ENCODE results near the gene RBM3. TPM values are rescaled to one million over a fixed set of nuclear protein-coding genes. Genes with fewer than 3 reads are reported as not detected.

Gene RBM3
- total and polyA plus RNA-seq, 2 experiments from 2014 or later = 64.8 to 135 TPM

DNA sequence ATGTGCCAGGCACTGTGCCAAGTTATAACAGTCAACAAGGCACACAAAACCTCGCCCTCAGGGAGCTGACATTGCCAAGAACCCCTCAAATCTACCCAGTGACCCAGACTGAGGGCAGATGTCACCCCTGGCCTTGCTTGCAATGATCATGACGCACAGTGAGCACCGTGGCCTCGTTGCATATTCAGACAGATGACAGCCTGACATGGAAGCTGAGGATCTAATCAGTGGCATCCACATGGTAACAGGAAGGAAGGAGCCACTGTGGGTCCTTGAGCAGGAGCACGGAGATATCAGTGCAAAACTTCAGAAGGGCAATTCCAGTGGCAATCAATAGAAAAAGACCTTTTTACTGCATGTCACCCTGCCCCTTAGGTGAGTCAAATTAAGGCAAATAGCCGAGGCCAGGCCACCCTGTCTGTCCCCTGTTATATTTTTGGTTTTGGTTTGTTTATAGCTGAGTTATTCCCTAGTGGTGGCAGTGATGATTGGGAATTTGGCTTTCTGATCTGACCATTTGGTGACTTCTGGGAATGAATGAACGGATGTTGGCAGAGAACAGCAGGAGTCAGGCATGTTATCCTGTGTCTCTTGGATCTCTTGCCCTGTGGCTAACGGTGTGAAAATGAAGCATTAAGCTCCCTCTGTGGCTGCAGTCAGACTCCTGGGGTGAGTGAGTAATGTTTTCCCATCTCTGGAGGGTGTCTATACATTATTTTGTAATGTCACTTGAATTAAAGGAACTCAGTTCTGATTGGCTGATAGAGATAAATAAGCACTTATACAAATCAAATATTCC is 43.5 kb downstream of the RBM3 start:
- H3K9me3 ChIP-seq (ENCODE audit: low read depth) = no peaks in the 10 kb centered on the region
- H3K27ac ChIP-seq = no peak overlapping the region
- no peaks in the 10 kb centered on the region for H3K4me1 ChIP-seq (ENCODE audit: insufficient read depth)
- no peaks in the 10 kb centered on the region for H3K27me3 ChIP-seq
- WGBS (ENCODE audit: low lambda C conversion rate, missing lambda C conversion rate) = 59% methylated on average over 8 of the region's 8 CpGs
- H3K9me2 ChIP-seq (replicated peaks; ENCODE audit: insufficient read depth) = no peaks in the 10 kb centered on the region
- no peaks in the 10 kb centered on the region for H4K20me1 ChIP-seq (ENCODE audit: insufficient read depth, poor library complexity, severe bottlenecking)
- no peak overlapping the region for H3K4me3 ChIP-seq
- no peak overlapping the region for H2AFZ ChIP-seq
- TF ChIP-seq, protein P1, sequence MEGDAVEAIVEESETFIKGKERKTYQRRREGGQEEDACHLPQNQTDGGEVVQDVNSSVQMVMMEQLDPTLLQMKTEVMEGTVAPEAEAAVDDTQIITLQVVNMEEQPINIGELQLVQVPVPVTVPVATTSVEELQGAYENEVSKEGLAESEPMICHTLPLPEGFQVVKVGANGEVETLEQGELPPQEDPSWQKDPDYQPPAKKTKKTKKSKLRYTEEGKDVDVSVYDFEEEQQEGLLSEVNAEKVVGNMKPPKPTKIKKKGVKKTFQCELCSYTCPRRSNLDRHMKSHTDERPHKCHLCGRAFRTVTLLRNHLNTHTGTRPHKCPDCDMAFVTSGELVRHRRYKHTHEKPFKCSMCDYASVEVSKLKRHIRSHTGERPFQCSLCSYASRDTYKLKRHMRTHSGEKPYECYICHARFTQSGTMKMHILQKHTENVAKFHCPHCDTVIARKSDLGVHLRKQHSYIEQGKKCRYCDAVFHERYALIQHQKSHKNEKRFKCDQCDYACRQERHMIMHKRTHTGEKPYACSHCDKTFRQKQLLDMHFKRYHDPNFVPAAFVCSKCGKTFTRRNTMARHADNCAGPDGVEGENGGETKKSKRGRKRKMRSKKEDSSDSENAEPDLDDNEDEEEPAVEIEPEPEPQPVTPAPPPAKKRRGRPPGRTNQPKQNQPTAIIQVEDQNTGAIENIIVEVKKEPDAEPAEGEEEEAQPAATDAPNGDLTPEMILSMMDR (IDR thresholded peaks at IDR 0.05; ENCODE audit: poor library complexity) = no peak
- TF ChIP-seq EZH2 (IDR thresholded peaks at IDR 0.05; ENCODE audit: borderline replicate concordance) = no peak
- no peak for TF ChIP-seq EZH2phosphoT487 (IDR thresholded peaks at IDR 0.05; ENCODE audit: low read depth, severe bottlenecking, unreplicated experiment)
- H3K79me2 ChIP-seq = no peaks in the 10 kb centered on the region
- no peak overlapping the region for H3K4me2 ChIP-seq
- no peak for DNase-seq (ENCODE audit: low spot score)
- no peaks in the 10 kb centered on the region for H3K36me3 ChIP-seq (replicated peaks; ENCODE audit: insufficient read depth, low read depth)

DNA sequence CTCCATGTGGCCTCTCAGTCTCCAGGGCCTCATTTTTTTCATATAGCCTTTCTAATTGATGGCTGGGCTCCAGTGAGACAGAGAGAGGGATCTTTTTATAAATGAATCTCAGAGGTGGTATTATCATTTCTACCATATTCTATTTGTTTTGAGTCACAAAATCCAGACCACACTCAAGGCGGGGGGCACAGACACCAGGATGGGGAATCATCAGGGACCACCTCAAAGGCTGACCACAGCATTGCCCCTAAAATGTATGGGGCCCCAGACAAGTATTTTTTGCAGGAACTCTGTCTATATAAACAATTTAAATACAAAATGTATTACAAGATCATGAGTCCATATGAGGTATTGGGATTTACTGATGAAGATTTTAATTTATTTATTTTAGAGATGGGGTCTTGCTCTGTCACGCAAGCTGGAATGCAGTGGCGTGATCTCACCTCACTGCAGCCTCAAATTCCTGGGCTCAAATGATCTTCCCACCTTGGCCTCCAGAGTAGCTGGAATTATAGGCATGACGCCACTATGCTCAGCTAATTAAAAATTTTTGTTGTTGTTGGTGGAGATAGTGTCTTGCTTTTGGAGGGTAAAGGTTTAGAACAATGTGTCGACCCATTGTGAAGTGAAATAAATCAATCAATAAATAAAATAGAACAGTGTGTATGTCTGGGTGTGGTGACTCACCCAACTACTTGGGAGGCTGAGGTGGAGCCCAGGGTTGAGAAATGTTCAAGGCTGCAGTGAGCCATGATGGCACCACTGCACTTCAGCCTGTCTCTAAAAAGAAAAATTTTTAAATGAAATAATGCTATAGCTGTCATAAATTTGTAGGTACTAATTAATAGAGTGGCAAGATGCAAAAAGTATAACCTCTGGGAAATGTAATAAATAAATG is 52.4 kb downstream of the RBM3 start:
- no peak for DNase-seq (ENCODE audit: low spot score)
- no peaks in the 10 kb centered on the region for H3K79me2 ChIP-seq
- H2AFZ ChIP-seq = no peak overlapping the region
- no peak overlapping the region for H3K27ac ChIP-seq
- H3K36me3 ChIP-seq (replicated peaks; ENCODE audit: insufficient read depth, low read depth) = no peaks in the 10 kb centered on the region
- H3K9me2 ChIP-seq (replicated peaks; ENCODE audit: insufficient read depth) = no peaks in the 10 kb centered on the region
- WGBS (ENCODE audit: low lambda C conversion rate, missing lambda C conversion rate) = 78% methylated on average over 5 of the region's 5 CpGs
- H4K20me1 ChIP-seq (ENCODE audit: insufficient read depth, poor library complexity, severe bottlenecking) = no peaks in the 10 kb centered on the region
- no peaks in the 10 kb centered on the region for H3K4me1 ChIP-seq (ENCODE audit: insufficient read depth)
- H3K4me2 ChIP-seq = no peak overlapping the region
- H3K4me3 ChIP-seq = no peak overlapping the region
- no peak for TF ChIP-seq EZH2phosphoT487 (IDR thresholded peaks at IDR 0.05; ENCODE audit: low read depth, severe bottlenecking, unreplicated experiment)
- TF ChIP-seq, protein P1 (IDR thresholded peaks at IDR 0.05; ENCODE audit: poor library complexity) = no peak
- TF ChIP-seq EZH2 (IDR thresholded peaks at IDR 0.05; ENCODE audit: borderline replicate concordance) = no peak
- no peaks in the 10 kb centered on the region for H3K27me3 ChIP-seq
- no peaks in the 10 kb centered on the region for H3K9me3 ChIP-seq (ENCODE audit: low read depth)

Small RNA genes within 50 kb of the gene (small RNA-seq; reads per million reads assigned to genes)
- gene MRPL32P1 = not detected

Other genes with a start within 250 kb of the RBM3 start
- not detected in 2 replicates for gene SSX3, start 217.8 kb upstream of the RBM3 start, total RNA-seq
- not detected in 2 replicates for gene SSX3, start 217.8 kb upstream of the RBM3 start, polyA plus RNA-seq
- not detected in 2 replicates for gene SSX4, start 190.9 kb upstream of the RBM3 start, total RNA-seq
- not detected in 2 replicates for gene SSX4, start 190.9 kb upstream of the RBM3 start, polyA plus RNA-seq
- not detected in 2 replicates for gene SSX4B, start 162.5 kb upstream of the RBM3 start, total RNA-seq
- gene SSX4B, start 162.5 kb upstream of the RBM3 start, polyA plus RNA-seq = not detected in 2 replicates
- 17.8 and 24.0 TPM in 2 replicates for gene SLC38A5, start 104.2 kb upstream of the RBM3 start, total RNA-seq
- 14.5 and 23.4 TPM in 2 replicates for gene SLC38A5, start 104.2 kb upstream of the RBM3 start, polyA plus RNA-seq
- gene FTSJ1, start 98.3 kb upstream of the RBM3 start, total RNA-seq = 43.8 and 49.5 TPM in 2 replicates
- 38.4 and 41.9 TPM in 2 replicates for gene FTSJ1, start 98.3 kb upstream of the RBM3 start, polyA plus RNA-seq
- 3.8 and 12.8 TPM in 2 replicates for gene PORCN, start 65.5 kb upstream of the RBM3 start, total RNA-seq
- gene PORCN, start 65.5 kb upstream of the RBM3 start, polyA plus RNA-seq = 7.6 and 7.9 TPM in 2 replicates
- 225 and 235 TPM in 2 replicates for gene EBP, start 52.7 kb upstream of the RBM3 start, total RNA-seq
- gene EBP, start 52.7 kb upstream of the RBM3 start, polyA plus RNA-seq = 286 and 390 TPM in 2 replicates
- gene TBC1D25, start 34.8 kb upstream of the RBM3 start, total RNA-seq = 3.0 and 4.5 TPM in 2 replicates
- gene TBC1D25, start 34.8 kb upstream of the RBM3 start, polyA plus RNA-seq = 11.0 and 11.2 TPM in 2 replicates
- 76.9 and 117 TPM in 2 replicates for gene WDR13, start 23.0 kb downstream of the RBM3 start, total RNA-seq
- gene WDR13, start 23.0 kb downstream of the RBM3 start, polyA plus RNA-seq = 158 and 167 TPM in 2 replicates
- gene WAS, start 109.3 kb downstream of the RBM3 start, total RNA-seq = 0.32 TPM in 1 of 2 replicates, not detected in the other
- 0.73 and 2.4 TPM in 2 replicates for gene WAS, start 109.3 kb downstream of the RBM3 start, polyA plus RNA-seq
- gene SUV39H1, start 122.2 kb downstream of the RBM3 start, total RNA-seq = 2.9 and 3.1 TPM in 2 replicates
- gene SUV39H1, start 122.2 kb downstream of the RBM3 start, polyA plus RNA-seq = 5.3 and 9.1 TPM in 2 replicates
- gene GLOD5, start 187.3 kb downstream of the RBM3 start, total RNA-seq = 2.4 TPM in 1 of 2 replicates, not detected in the other
- gene GLOD5, start 187.3 kb downstream of the RBM3 start, polyA plus RNA-seq = not detected in 2 replicates
- not detected in 2 replicates for gene GATA1, start 212.1 kb downstream of the RBM3 start, total RNA-seq
- gene GATA1, start 212.1 kb downstream of the RBM3 start, polyA plus RNA-seq = 0.13 TPM in 1 of 2 replicates, not detected in the other
- 66.5 and 68.9 TPM in 2 replicates for gene HDAC6, start 227.6 kb downstream of the RBM3 start, total RNA-seq
- 96.3 and 115 TPM in 2 replicates for gene HDAC6, start 227.6 kb downstream of the RBM3 start, polyA plus RNA-seq